Calu3 (cell line): ENCODE data around the gene ATP11A. TPM values are rescaled to one million over a fixed set of nuclear protein-coding genes. Genes with fewer than 3 reads are reported as not detected.

Experiments
- BruUV-seq: library from RNA; stranded (reverse); fragments of 400-500 nt; replicated peaks from 2 replicates; lab custom pipeline; 2021; lab: Mats Ljungman, UMichigan
- CTCF ChIA-PET: fragments of 300-600 bp; sonication (Branson Sonifier 250); formaldehyde crosslinking; loops from one replicate; lab custom pipeline; 2022; ENCODE audit warnings: antibody characterized with exemption; lab: Charles Lee
- DNase-seq: peaks from one replicate; pipeline ENCODE4 v3.0.0; 2022
- H3K27ac Mint-ChIP-seq: one replicate; pipeline ENCODE4 v1.8.0; 2022; ENCODE audit warnings: mixed read lengths; ENCODE audit not compliant: unreplicated experiment
- H3K27me3 Mint-ChIP-seq: one replicate; pipeline ENCODE4 v1.8.0; 2022; ENCODE audit warnings: mixed read lengths; ENCODE audit not compliant: unreplicated experiment
- H3K36me3 Mint-ChIP-seq: one replicate; pipeline ENCODE4 v1.8.0; 2022; ENCODE audit warnings: mild to moderate bottlenecking, moderate library complexity, mixed read lengths; ENCODE audit not compliant: insufficient read depth, unreplicated experiment
- H3K4me1 Mint-ChIP-seq: one replicate; pipeline ENCODE4 v1.8.0; 2022; ENCODE audit warnings: mild to moderate bottlenecking, low read depth, mixed read lengths; ENCODE audit not compliant: unreplicated experiment
- H3K4me3 Mint-ChIP-seq: one replicate; pipeline ENCODE4 v1.8.0; 2022; ENCODE audit warnings: mild to moderate bottlenecking, low read depth, moderate library complexity, mixed read lengths; ENCODE audit not compliant: unreplicated experiment
- H3K9me3 Mint-ChIP-seq: one replicate; pipeline ENCODE4 v1.8.0; 2022; ENCODE audit warnings: low read depth, mixed read lengths; ENCODE audit not compliant: unreplicated experiment
- CTCF ChIP-seq: fragments of 200-600 bp; IDR thresholded peaks from one replicate; pipeline ENCODE4 v1.8.0; 2022; ENCODE audit warnings: antibody characterized with exemption; ENCODE audit not compliant: unreplicated experiment
- intact Hi-C: fragments of 100-400 bp; cut with micrococcal nuclease; formaldehyde crosslinking; loops from one replicate; pipeline ENCODE4 v1.10.0; 2022; ENCODE audit not compliant: unreplicated experiment
- total RNA-seq: library from RNA; stranded (reverse); gene quantifications from 2 replicates; pipeline ENCODE4 v1.2.3, GENCODE V29; 2022

Gene ATP11A
- total RNA-seq, 1 experiment from 2014 or later = 115 TPM

DNA sequence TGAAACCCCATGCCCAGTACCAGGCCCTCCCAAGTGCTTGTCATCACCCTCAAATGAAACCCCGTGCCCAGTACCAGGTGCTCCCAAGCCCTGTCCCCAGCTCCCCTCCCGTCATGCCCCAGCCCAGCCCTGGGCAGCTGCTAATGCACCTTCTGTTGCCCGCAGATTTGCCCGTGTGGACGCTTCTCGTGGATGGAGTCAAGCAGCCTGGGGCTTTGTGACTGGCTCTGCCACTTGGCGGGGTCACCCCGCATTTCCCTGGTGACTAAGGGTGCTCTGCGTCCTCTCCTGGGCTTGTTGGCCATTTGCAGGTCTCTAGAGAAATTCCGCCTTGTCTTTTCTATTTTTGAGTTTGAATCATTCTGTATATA, 82.7 kb downstream of the ATP11A start:
- no peak for DNase-seq
- intact Hi-C loops = no loop called here
- BruUV-seq = no TSS peak
- CTCF ChIA-PET = no interaction called here
- H3K4me1 Mint-ChIP-seq = peaks cover 7% of the 10 kb centered on the region
- no peaks in the 10 kb centered on the region for H3K9me3 Mint-ChIP-seq
- H3K36me3 Mint-ChIP-seq = peaks cover 5% of the 10 kb centered on the region
- H3K27ac Mint-ChIP-seq = no peak overlapping the region
- TF ChIP-seq CTCF = no peak
- no peak overlapping the region for H3K4me3 Mint-ChIP-seq
- H3K27me3 Mint-ChIP-seq = no peaks in the 10 kb centered on the region

GRCh38 chr13:112772929-112773328, 83.1 kb downstream of the ATP11A start:
- no TSS peak for BruUV-seq
- Mint-ChIP-seq H3K27me3 (no peaks in the 10 kb centered on the region), H3K27ac (no peak overlapping the region), H3K4me1 (peaks cover 7% of the 10 kb centered on the region), H3K9me3 (no peaks in the 10 kb centered on the region), H3K36me3 (peaks cover 5% of the 10 kb centered on the region), H3K4me3 (no peak overlapping the region)
- intact Hi-C loops = no loop called here
- CTCF ChIA-PET = no interaction called here
- no peak for DNase-seq
- no peak for TF ChIP-seq CTCF

GRCh38 chr13:112773601-112774447, 84.0 kb downstream of the ATP11A start:
- Mint-ChIP-seq H3K27me3 (no peaks in the 10 kb centered on the region), H3K27ac (no peak overlapping the region), H3K9me3 (no peaks in the 10 kb centered on the region), H3K36me3 (peaks cover under 1% of the 10 kb centered on the region), H3K4me3 (no peak overlapping the region), H3K4me1 (peaks cover 7% of the 10 kb centered on the region)
- no peak for TF ChIP-seq CTCF
- intact Hi-C loops = no loop called here
- BruUV-seq = no TSS peak
- CTCF ChIA-PET = no interaction called here
- DNase-seq = no peak

DNA sequence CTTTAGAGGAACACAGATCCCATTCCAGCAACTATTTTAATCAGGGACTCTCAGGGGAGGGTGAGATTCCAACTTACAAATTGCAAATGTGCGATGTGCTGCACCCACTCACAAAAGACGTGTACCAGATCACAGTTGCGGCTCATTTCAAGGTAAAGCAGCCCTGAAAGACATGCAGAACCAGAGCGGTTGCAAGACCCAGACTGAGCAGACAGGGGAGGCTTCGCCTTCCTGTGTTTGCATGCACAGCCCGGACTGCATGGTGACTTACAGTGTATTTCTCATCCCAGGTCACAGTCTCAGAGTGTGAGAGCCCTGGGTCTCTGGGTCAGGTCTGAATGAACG, 84.6 kb downstream of the ATP11A start:
- intact Hi-C loops = no loop called here
- TF ChIP-seq CTCF = no peak
- Mint-ChIP-seq H3K9me3 (no peaks in the 10 kb centered on the region), H3K27me3 (no peaks in the 10 kb centered on the region), H3K36me3 (no peaks in the 10 kb centered on the region), H3K27ac (no peak overlapping the region), H3K4me1 (peaks cover 7% of the 10 kb centered on the region), H3K4me3 (no peak overlapping the region)
- BruUV-seq = no TSS peak
- DNase-seq = no peak
- CTCF ChIA-PET = no interaction called here
